Thoracic aorta (tissue), 2 donors: ENCODE results near the gene ZFAND6. TPM values are rescaled to one million over a fixed set of nuclear protein-coding genes. Genes with fewer than 3 reads are reported as not detected.

Source experiments
- ATAC-seq: fragments of 150-250 bp; one replicate; pipeline ENCODE4 v1.8.0; 2017; ENCODE audit warnings: low read depth; ENCODE audit not compliant: insufficient number of reproducible peaks, low FRiP score
- DNase-seq: peaks from one replicate; pipeline ENCODE4 v3.0.0-alpha.2; 2020; ENCODE audit warnings: low spot score
- H3K27ac ChIP-seq, 2 donors: fragments of 200-600 bp; sonication (generic); 1 replicate in 1 of 2; 2 replicates in 1 of 2; pipeline ENCODE4 v1.5.1; 2016; ENCODE audit warnings: mild to moderate bottlenecking in 2 of 2, moderate library complexity in 2 of 2
- H3K27me3 ChIP-seq: fragments of 200-600 bp; sonication (generic); replicated peaks from 2 replicates; pipeline ENCODE4 v1.6.0; 2016; ENCODE audit warnings: mild to moderate bottlenecking; ENCODE audit not compliant: insufficient read depth
- H3K36me3 ChIP-seq: fragments of 200-600 bp; sonication (generic); one replicate; pipeline ENCODE4 v1.5.1; 2016
- H3K4me1 ChIP-seq, 2 donors: fragments of 200-600 bp; sonication (generic); 1 replicate in 1 of 2; 2 replicates in 1 of 2; pipeline versions ENCODE4 v1.5.1 to v1.6.0; 2016; ENCODE audit warnings: low read depth in 2 of 2, mild to moderate bottlenecking in 1 of 2; ENCODE audit not compliant: control insufficient read depth in 1 of 2
- H3K4me3 ChIP-seq: fragments of 200-600 bp; sonication (generic); 2 replicates; pipeline ENCODE4 v1.5.1; 2016; ENCODE audit warnings: mild to moderate bottlenecking
- H3K9me3 ChIP-seq: fragments of 200-600 bp; sonication (generic); 2 replicates; pipeline ENCODE4 v1.5.1; 2016
- CTCF ChIP-seq: fragments of 200-600 bp; sonication (generic); IDR thresholded peaks from one replicate; pipeline ENCODE4 v1.5.1; 2019; ENCODE audit warnings: antibody characterized with exemption
- total RNA-seq, 2 donors: library from RNA; depleted of rRNA; stranded (reverse); fragments of >200 nt; gene quantifications; one replicate each; pipeline versions ENCODE4 v1.1.0 to v1.2.3, GENCODE V29; 2016

Gene ZFAND6
- total RNA-seq, 2 donors from 2014 or later = 43.5 to 80.0 TPM

- Histone ChIP-seq H3K4me3 (no peak overlapping the region), H3K27me3 (no peaks in the 10 kb centered on the region), H3K36me3 (peaks cover 22% of the 10 kb centered on the region), H3K27ac (no peak overlapping the region), H3K9me3 (no peaks in the 10 kb centered on the region), H3K4me1 (peaks cover 3 to 18% of the 10 kb centered on the region in 2 donors)
- DNase-seq = no peak
- no peak for ATAC-seq
- no peak for TF ChIP-seq CTCF
These were observed 127.1 kb downstream of the ZFAND6 start for GRCh38 chr15:80186597-80186996.

Other genes starting within 250 kb of the ZFAND6 start
- 10 to 100 TPM in 1 of 2 donors, 1 to 10 TPM in 1; 6.2 to 30.6 TPM for gene MTHFS, start 162.7 kb upstream of the ZFAND6 start, total RNA-seq
- 1 to 10 TPM in 1 of 2 donors, not detected in 1; 7.5 TPM for gene BCL2A1, start 88.5 kb upstream of the ZFAND6 start, total RNA-seq
- gene FAH, start 93.3 kb downstream of the ZFAND6 start, total RNA-seq = 10 to 100 TPM; 16.1 to 21.9 TPM
- gene CTXND1, start 192.5 kb downstream of the ZFAND6 start, total RNA-seq = under 1 TPM in 1 of 2 donors, not detected in 1; 0.14 TPM